Activated T-cell treated with anti-CD3 and anti-CD28 coated beads, Interleukin-2, amount 50 U/mL, for 4 hours (primary cell): Measurements from ENCODE around the gene SLC25A3. TPM values are rescaled to one million over a fixed set of nuclear protein-coding genes. Genes with fewer than 3 reads are reported as not detected.
"Not testable (repeated sequence)": the region's sequence is repeated elsewhere in the genome, so short reads cannot be mapped to it uniquely, and the experiment has no call there.

Source experiments
- ATAC-seq, 2 donors: fragments of 200-7000 bp; cut with Tn5 transposase; one replicate each; pipeline ENCODE4 v1.10.0; 2021
- DNase-seq: peaks from one replicate; pipeline ENCODE4 v3.0.0-alpha.2; 2020
- H3K27me3 Mint-ChIP-seq: one replicate; pipeline ENCODE4 v1.8.0; 2021; ENCODE audit warnings: low read depth, mixed read lengths
- H3K36me3 Mint-ChIP-seq: one replicate; pipeline ENCODE4 v1.8.0; 2022; ENCODE audit warnings: mixed read lengths; ENCODE audit not compliant: insufficient read depth
- H3K4me1 Mint-ChIP-seq: one replicate; pipeline ENCODE4 v1.8.0; 2021; ENCODE audit warnings: low read depth, mixed read lengths
- H3K4me3 Mint-ChIP-seq: one replicate; pipeline ENCODE4 v1.8.0; 2021; ENCODE audit warnings: mild to moderate bottlenecking, moderate library complexity, mixed read lengths
- H3K9me3 Mint-ChIP-seq: one replicate; pipeline ENCODE4 v1.8.0; 2021; ENCODE audit warnings: mixed read lengths
- total RNA-seq, 3 donors: library from RNA; stranded (reverse); gene quantifications; one replicate each; pipeline ENCODE4 v1.2.1, GENCODE V29; 2021

Gene SLC25A3
- total RNA-seq, 3 donors from 2014 or later: 658 to 671 (median 664) TPM

DNA sequence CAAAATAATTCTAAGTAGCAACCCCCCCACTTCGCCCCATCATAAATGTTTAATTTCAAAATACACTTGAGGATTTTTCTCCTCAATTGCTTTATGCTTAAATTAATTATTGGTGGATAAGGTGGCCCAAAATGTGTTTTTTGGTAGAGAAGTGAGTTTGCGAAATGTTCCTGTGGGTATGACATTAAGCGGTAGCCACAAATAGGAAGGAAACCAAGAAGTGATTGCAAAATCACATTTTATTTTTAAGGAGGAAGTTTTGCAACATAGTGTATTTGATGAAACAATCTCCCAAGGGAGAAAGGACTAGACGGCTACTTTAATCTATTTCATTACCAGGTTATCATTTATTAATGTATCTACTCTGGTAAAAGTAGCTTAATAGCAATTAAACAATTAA is 25.5 kb downstream of the SLC25A3 start:
- peaks cover 3% of the 10 kb centered on the region for H3K4me1 Mint-ChIP-seq
- DNase-seq (no peak), ATAC-seq (no peak)
- H3K4me3 Mint-ChIP-seq: no peak overlapping the region
- no peaks in the 10 kb centered on the region for H3K36me3 Mint-ChIP-seq
- no peaks in the 10 kb centered on the region for H3K9me3 Mint-ChIP-seq
- H3K27me3 Mint-ChIP-seq: no peaks in the 10 kb centered on the region

- no peaks in the 10 kb centered on the region for H3K36me3 Mint-ChIP-seq
- ATAC-seq (no peak), DNase-seq (no peak)
- peaks cover 8% of the 10 kb centered on the region for H3K4me1 Mint-ChIP-seq
- H3K9me3 Mint-ChIP-seq: no peaks in the 10 kb centered on the region
- no peaks in the 10 kb centered on the region for H3K27me3 Mint-ChIP-seq
- no peak overlapping the region for H3K4me3 Mint-ChIP-seq
These were observed 42.3 kb downstream of the SLC25A3 start for GRCh38 chr12:98635657-98636323.

DNA sequence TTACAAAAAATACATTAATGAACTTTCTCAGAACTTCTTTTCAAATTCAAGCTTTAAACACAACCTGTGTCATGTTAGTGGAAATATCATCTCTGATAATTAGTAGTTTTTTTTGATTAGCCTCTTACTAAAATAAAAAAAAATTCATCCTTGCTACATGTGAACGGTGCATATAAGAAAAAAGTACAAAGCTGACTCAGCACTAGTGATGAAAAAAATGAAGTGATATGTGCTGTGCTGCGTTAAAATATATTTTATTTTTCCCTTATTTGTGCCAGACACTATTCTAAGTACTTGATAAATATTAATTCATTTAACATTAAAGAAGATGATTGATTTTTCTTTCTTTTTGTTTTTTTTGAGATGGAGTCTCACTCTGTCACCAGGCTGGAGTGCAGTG is 43.6 kb downstream of the SLC25A3 start:
- no peak for ATAC-seq
- Mint-ChIP-seq H3K27me3 (no peaks in the 10 kb centered on the region), H3K9me3 (no peaks in the 10 kb centered on the region), H3K4me1 (peaks cover 8% of the 10 kb centered on the region), H3K36me3 (no peaks in the 10 kb centered on the region), H3K4me3 (no peak overlapping the region)
- DNase-seq: no peak

GRCh38 chr12:98638009-98638408 is 44.5 kb downstream of the SLC25A3 start:
- Mint-ChIP-seq H3K9me3 (no peaks in the 10 kb centered on the region), H3K4me3 (no peak overlapping the region), H3K4me1 (peaks cover 10% of the 10 kb centered on the region), H3K27me3 (no peaks in the 10 kb centered on the region), H3K36me3 (no peaks in the 10 kb centered on the region)
- ATAC-seq (no peak), DNase-seq (no peak)

DNA sequence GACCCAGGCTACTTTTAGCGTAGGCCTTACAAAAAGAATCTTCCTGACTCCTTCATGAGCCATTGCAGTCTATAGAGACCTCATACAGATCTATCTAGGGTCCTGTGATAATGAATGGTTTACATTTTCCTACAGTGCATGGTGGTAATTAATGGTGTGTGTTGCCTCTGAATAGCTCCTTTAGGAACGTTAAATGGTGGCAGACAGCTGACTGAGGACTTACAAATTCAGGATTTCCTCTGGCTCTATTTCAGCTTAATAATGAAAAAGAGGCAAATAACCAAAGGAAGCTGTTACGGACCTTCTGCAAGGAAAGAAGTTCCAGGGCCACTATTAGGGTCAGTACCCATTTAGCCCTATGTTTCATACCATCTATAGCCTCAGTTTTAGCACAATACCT is 46.0 kb downstream of the SLC25A3 start:
- H3K4me3 Mint-ChIP-seq: no peak overlapping the region
- H3K27me3 Mint-ChIP-seq: no peaks in the 10 kb centered on the region
- no peak for DNase-seq
- H3K9me3 Mint-ChIP-seq: no peaks in the 10 kb centered on the region
- peaks cover 15% of the 10 kb centered on the region for H3K4me1 Mint-ChIP-seq
- no peaks in the 10 kb centered on the region for H3K36me3 Mint-ChIP-seq
- ATAC-seq: no peak

- not testable (repeated sequence) for ATAC-seq, DNase-seq, H3K27me3 Mint-ChIP-seq, H3K9me3 Mint-ChIP-seq, H3K36me3 Mint-ChIP-seq
- peak overlapping the region; percentile 97 for H3K4me3 Mint-ChIP-seq
- peaks cover 20% of the 10 kb centered on the region for H3K4me1 Mint-ChIP-seq
These were observed 49.3 kb downstream of the SLC25A3 start for GRCh38 chr12:98642801-98643200.

DNA sequence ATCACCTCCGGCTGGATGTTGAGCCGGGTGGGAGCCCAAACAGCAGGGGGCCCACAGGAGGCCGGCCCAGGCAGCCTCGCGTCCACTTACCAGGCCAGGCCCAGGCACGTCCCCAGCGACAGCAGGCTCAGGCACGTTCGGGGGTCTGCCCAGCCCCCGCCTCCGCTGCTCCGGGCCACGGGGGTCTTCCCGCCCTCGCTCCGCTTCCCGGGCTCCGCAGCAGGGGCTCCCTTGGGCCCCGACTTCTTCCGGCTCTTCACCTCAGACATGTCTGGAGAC is 50.9 kb downstream of the SLC25A3 start:
- Mint-ChIP-seq H3K4me1 (peaks cover 21% of the 10 kb centered on the region), H3K27me3 (no peaks in the 10 kb centered on the region), H3K36me3 (peaks cover 4% of the 10 kb centered on the region), H3K4me3 (peak overlapping the region; percentile 97), H3K9me3 (no peaks in the 10 kb centered on the region)
- no peak for DNase-seq
- peak; percentile 9 to 15 for ATAC-seq

GRCh38 chr12:98644712-98645571 is 51.5 kb downstream of the SLC25A3 start, which contains the start of the genes APAF1 and IKBIP:
Gene APAF1 (plus strand): TSS chr12:98645290. CDS start chr12:98648360, 3,070 bp downstream.
Gene IKBIP (minus strand): TSS chr12:98644788. CDS start chr12:98644701, 87 bp downstream.
- Mint-ChIP-seq H3K36me3 (peaks cover 4% of the 10 kb centered on the region), H3K27me3 (no peaks in the 10 kb centered on the region), H3K9me3 (no peaks in the 10 kb centered on the region), H3K4me1 (peaks cover 21% of the 10 kb centered on the region), H3K4me3 (peak within 1 kb of the TSS; percentile 97)
- peak; percentile 92 to 93 for ATAC-seq
- DNase-seq: peak; percentile 95

DNA sequence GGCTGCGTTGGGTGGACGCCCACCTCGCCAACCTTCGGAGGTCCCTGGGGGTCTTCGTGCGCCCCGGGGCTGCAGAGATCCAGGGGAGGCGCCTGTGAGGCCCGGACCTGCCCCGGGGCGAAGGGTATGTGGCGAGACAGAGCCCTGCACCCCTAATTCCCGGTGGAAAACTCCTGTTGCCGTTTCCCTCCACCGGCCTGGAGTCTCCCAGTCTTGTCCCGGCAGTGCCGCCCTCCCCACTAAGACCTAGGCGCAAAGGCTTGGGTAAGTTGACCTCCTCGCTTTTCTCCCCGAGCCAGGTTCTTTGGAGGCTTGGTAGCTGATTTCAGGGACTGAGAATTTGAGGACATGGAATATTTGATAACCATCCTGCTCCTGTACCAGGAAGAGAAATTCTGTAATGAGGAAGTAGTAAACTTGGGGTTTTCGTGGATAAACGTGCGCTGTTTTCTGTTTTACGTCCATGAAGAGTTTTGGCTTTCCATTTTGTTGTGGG is 52.1 kb downstream of the SLC25A3 start:
- H3K36me3 Mint-ChIP-seq: peaks cover 4% of the 10 kb centered on the region
- H3K4me1 Mint-ChIP-seq: peaks cover 21% of the 10 kb centered on the region
- H3K4me3 Mint-ChIP-seq: peak overlapping the region; percentile 97
- ATAC-seq: peak in 1 of 2 donors; percentile 0
- H3K9me3 Mint-ChIP-seq: no peaks in the 10 kb centered on the region
- H3K27me3 Mint-ChIP-seq: no peaks in the 10 kb centered on the region
- DNase-seq: no peak

- DNase-seq (no peak), ATAC-seq (no peak)
- Mint-ChIP-seq H3K9me3 (no peaks in the 10 kb centered on the region), H3K4me3 (peak overlapping the region; percentile 97), H3K4me1 (peaks cover 21% of the 10 kb centered on the region), H3K27me3 (no peaks in the 10 kb centered on the region), H3K36me3 (peaks cover 4% of the 10 kb centered on the region)
These were observed 53.0 kb downstream of the SLC25A3 start for GRCh38 chr12:98646294-98647090.

- H3K4me3 Mint-ChIP-seq: no peak overlapping the region
- DNase-seq (no peak), ATAC-seq (no peak)
- no peaks in the 10 kb centered on the region for H3K27me3 Mint-ChIP-seq
- H3K36me3 Mint-ChIP-seq: peaks cover 7% of the 10 kb centered on the region
- peaks cover 17% of the 10 kb centered on the region for H3K4me1 Mint-ChIP-seq
- H3K9me3 Mint-ChIP-seq: no peaks in the 10 kb centered on the region
These were observed 57.8 kb downstream of the SLC25A3 start for GRCh38 chr12:98651328-98651727.

GRCh38 chr12:98653866-98654493 is 60.5 kb downstream of the SLC25A3 start:
- DNase-seq (no peak), ATAC-seq (peak in 1 of 2 donors; percentile 32)

More at GRCh38 chr12:98653866-98654493, 60.5 kb downstream of the SLC25A3 start:
- H3K9me3 Mint-ChIP-seq: no peaks in the 10 kb centered on the region
- H3K4me1 Mint-ChIP-seq: peaks cover 13% of the 10 kb centered on the region
- no peak overlapping the region for H3K4me3 Mint-ChIP-seq
- peaks cover 17% of the 10 kb centered on the region for H3K36me3 Mint-ChIP-seq
- no peaks in the 10 kb centered on the region for H3K27me3 Mint-ChIP-seq
